GM12873 (cell line): Measurements from ENCODE around the gene IL24.

ENCODE experiments used
- CTCF ChIP-seq: IDR thresholded peaks from 2 replicates; pipeline ENCODE4 v1.5.1; 2012; ENCODE audit warnings: low read depth, mild to moderate bottlenecking, moderate library complexity, low read length, control low read depth; ENCODE audit not compliant: insufficient read depth; ENCODE audit errors: missing control alignments

The IL24 gene

GRCh38 chr1:206891412-206891811 lies 5.8 kb upstream of the IL24 start:
- TF ChIP-seq CTCF, result no peak

GRCh38 chr1:206892351-206892984 lies 4.8 kb upstream of the IL24 start:
- no peak for TF ChIP-seq CTCF

GRCh38 chr1:206893380-206893779 lies 3.9 kb upstream of the IL24 start:
- no peak for TF ChIP-seq CTCF

- no peak for TF ChIP-seq CTCF
Observed at GRCh38 chr1:206895325-206895724, 1.9 kb upstream of the IL24 start.

- TF ChIP-seq CTCF, result no peak
Observed at GRCh38 chr1:206895837-206896242, 1.4 kb upstream of the IL24 start.

DNA sequence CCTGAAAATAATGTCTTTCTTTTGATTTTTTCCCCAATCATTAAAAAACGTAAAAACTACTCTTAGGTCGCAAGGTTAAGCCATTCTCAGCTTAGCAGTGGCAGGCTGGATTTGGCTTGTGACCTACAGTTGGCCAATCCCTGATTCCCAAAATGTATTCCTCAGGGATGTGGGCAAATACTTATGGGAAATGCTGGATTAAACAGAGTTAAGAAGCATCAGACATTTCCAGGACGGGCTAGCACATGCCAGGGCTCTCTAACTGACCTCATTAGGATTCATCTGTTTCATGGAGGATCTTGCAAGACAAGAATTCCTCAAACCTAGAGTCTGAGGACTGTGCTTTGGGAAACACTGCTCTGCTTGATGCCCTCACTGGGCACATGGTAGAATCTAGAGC lies 982 bp upstream of the IL24 start:
- TF ChIP-seq CTCF, result no peak

GRCh38 chr1:206898089-206898914 lies 1.1 kb downstream of the IL24 start:
- no peak for TF ChIP-seq CTCF
